Cardiac muscle cell (in vitro differentiated cells and primary cell): ENCODE measurements around the gene GOLGA6D. TPM values are rescaled to one million over a fixed set of nuclear protein-coding genes. Genes with fewer than 3 reads are reported as not detected.
"Not testable (repeated sequence)": the region's sequence is repeated elsewhere in the genome, so short reads cannot be mapped to it uniquely, and the experiment has no call there.

Experiments used
- DNase-seq, 2 donors: peaks; one replicate each; pipeline versions ENCODE4 v3.0.0 to v3.0.0-alpha.2; 2010 to 2017; ENCODE audit warnings: low read depth in 1 of 2, low spot score in 1 of 2
- H3K27ac ChIP-seq: fragments of 200-600 bp; sonication (generic); 2 replicates; pipeline ENCODE4 v1.5.1; 2016
- H3K27me3 ChIP-seq: fragments of 200-600 bp; sonication (generic); 2 replicates; pipeline ENCODE4 v1.6.0; 2016; ENCODE audit warnings: control low read depth
- H3K36me3 ChIP-seq: fragments of 200-600 bp; sonication (generic); 2 replicates; pipeline ENCODE4 v1.5.1; 2016; ENCODE audit warnings: control low read depth
- H3K4me1 ChIP-seq: fragments of 200-600 bp; sonication (generic); 2 replicates; pipeline ENCODE4 v1.8.1; 2017; ENCODE audit warnings: low read depth, mild to moderate bottlenecking, mixed run types
- H3K4me3 ChIP-seq: fragments of 200-600 bp; sonication (generic); 2 replicates; pipeline ENCODE4 v1.5.1; 2016; ENCODE audit warnings: mild to moderate bottlenecking
- H3K9me3 ChIP-seq: fragments of 200-600 bp; sonication (generic); 2 replicates; pipeline ENCODE4 v1.5.1; 2017; ENCODE audit warnings: low read depth, mild to moderate bottlenecking, control low read depth
- polyA plus RNA-seq: library from polyadenylated mRNA; unstranded; fragments of >200 nt; fragmentation: Nextera tagmentation; extraction: Ambion mirVana; gene quantifications from 2 replicates; pipeline ENCODE4 v1.2.1, GENCODE V29; 2016
- total RNA-seq: library from RNA; depleted of rRNA; stranded (reverse); fragments of >200 nt; gene quantifications from 2 replicates; pipeline ENCODE4 v1.2.3, GENCODE V29; 2016
- TF ChIP-seq, protein P1 (sequence below): IDR thresholded peaks from 2 replicates; pipeline ENCODE4 v1.5.1; 2012; ENCODE audit warnings: low read depth, mild to moderate bottlenecking, low read length

The GOLGA6D gene
- total and polyA plus RNA-seq, 2 experiments from 2014 or later, result 0.06 TPM; not detected in 1

DNA sequence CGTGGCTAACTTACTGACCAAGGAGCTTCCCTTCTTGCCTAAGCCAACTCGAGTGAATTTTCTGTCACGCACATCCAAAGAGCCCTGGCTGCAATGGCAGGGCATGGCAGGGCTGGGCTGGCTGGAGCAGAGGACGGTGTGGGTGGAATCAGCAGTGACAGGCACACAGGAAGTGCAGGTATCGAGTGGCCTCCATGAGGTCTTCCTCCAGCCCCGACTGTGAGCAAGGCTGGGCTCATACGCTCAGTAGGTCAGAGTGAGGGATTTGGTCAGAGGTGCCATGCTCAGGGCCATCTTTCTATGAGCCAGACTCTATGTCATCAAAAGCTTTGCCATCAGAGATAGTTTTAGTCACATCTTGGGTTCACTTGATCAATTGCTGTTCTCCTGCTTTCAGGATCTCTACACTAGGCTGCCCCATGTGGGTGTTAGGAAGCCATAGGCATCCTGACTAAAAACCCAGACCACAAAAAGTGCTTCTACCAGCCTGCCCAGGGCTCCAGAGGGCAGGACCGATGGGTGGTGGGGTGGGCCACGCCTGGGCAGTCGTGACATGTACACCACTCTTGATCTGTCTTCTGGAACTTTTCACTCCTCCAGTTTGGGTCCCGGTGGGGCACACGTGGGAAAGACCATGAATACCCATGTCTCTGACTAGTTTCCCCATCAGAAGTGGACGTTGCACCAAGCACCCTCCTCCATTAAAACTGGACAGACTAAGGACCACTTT, 30.6 kb downstream of the GOLGA6D start:
- DNase-seq, result no peak
- no peaks in the 10 kb centered on the region for H3K9me3 ChIP-seq
- TF ChIP-seq, protein P1, sequence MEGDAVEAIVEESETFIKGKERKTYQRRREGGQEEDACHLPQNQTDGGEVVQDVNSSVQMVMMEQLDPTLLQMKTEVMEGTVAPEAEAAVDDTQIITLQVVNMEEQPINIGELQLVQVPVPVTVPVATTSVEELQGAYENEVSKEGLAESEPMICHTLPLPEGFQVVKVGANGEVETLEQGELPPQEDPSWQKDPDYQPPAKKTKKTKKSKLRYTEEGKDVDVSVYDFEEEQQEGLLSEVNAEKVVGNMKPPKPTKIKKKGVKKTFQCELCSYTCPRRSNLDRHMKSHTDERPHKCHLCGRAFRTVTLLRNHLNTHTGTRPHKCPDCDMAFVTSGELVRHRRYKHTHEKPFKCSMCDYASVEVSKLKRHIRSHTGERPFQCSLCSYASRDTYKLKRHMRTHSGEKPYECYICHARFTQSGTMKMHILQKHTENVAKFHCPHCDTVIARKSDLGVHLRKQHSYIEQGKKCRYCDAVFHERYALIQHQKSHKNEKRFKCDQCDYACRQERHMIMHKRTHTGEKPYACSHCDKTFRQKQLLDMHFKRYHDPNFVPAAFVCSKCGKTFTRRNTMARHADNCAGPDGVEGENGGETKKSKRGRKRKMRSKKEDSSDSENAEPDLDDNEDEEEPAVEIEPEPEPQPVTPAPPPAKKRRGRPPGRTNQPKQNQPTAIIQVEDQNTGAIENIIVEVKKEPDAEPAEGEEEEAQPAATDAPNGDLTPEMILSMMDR, result no peak
- no peak overlapping the region for H3K27ac ChIP-seq
- H3K36me3 ChIP-seq, result no peaks in the 10 kb centered on the region
- no peaks in the 10 kb centered on the region for H3K4me1 ChIP-seq
- no peak overlapping the region for H3K4me3 ChIP-seq
- peaks cover 20% of the 10 kb centered on the region for H3K27me3 ChIP-seq

DNA sequence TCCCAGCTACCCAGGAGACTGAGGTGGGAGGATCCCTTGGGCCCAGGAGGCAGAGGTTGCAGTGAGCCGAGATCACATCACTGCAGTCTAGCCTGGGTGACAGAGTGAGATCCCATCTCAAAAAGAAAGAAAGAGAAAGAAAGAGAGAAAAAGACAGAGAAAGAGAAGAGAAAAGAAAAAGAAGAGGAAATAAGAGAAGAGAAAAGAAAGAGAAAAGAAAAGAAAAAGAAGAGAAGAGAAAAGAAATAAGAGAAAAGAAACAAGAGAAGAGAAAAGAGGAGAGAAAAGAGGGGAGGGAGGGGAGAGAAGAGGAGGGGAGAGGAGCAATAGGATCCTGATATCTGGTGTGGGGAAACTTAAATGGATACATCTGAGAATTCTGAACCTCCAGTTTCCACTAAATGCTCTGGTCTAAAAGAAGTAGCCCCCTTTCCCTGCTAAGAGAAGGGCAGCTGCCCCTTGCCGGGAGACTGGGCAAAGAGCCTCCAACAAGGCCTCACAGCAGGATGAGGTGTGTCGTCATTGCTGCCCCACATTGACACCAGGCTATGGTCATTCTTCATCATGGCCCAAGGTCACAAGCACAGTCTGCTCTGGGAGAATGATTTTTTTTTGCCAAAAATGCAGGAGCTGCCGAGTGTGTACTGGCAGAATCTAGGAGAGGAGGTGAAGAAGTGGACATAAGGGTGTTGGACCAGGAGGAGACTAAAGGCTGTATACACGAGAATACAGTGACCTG, 32.1 kb downstream of the GOLGA6D start:
- no peak for DNase-seq
- H3K27me3 ChIP-seq, result peaks cover 9% of the 10 kb centered on the region
- TF ChIP-seq, protein P1, result no peak
- H3K4me3 ChIP-seq, result no peak overlapping the region
- no peaks in the 10 kb centered on the region for H3K4me1 ChIP-seq
- H3K9me3 ChIP-seq, result no peaks in the 10 kb centered on the region
- H3K27ac ChIP-seq, result no peak overlapping the region
- no peaks in the 10 kb centered on the region for H3K36me3 ChIP-seq

DNA sequence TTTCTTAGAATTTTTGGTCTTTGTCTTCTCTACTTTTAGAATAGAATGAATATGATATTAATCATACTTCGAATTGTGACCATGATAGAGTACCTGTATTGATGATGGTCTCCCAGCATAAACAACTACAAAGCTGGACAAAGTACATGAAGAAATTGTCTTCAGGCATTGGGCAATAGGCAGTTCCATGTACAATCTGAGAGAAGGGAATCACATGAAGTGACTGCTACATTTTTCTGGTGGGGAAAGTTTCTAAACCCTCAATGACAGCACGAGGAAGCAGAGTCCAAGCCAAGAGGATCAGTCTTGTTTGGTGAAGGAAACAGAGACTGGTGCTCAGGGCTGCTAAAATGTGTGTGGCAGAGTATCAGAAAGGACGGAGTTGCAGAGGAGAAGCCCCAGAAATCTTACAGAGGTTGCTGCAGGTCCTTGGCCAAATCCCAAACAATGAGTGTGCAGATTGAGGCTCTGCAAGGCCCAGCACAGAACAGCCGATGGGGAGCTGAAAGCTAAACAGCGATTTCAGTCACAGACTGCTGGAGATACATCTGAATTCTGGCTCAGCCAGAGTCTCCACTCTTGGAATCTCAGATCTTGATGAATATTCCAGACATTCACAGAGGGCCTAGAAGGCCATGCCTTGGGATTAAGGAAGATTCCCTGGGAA, 36.7 kb downstream of the GOLGA6D start:
- H3K9me3 ChIP-seq, H3K36me3 ChIP-seq, H3K4me3 ChIP-seq, H3K4me1 ChIP-seq, H3K27ac ChIP-seq, H3K27me3 ChIP-seq: not testable (repeated sequence)
- DNase-seq, result peak in 1 of 2 donors; percentile 46

DNA sequence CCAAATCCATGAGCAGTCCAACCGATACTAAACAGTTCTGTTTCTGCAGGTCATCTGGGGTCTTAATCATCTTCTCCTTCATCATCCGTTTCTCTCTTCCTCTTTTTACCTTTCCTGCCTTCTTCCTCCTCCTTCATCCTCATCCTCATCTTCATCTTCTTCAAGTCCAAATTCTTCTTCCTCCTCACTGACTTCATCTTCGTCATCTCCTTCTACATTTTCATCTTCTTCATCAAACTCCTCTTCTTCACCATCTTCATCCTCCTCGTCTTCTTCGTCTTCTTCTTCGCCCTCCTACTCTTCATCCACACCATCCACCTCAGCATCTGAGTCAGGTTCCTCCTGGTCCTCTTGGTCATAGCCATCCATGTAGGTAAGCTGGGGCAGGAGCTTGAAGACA, 39.1 kb downstream of the GOLGA6D start:
- no peak for DNase-seq
- TF ChIP-seq, protein P1, result no peak
- H3K9me3 ChIP-seq, result no peaks in the 10 kb centered on the region
- no peaks in the 10 kb centered on the region for H3K4me1 ChIP-seq
- H3K27me3 ChIP-seq, result no peaks in the 10 kb centered on the region
- H3K36me3 ChIP-seq, result no peaks in the 10 kb centered on the region
- no peak overlapping the region for H3K27ac ChIP-seq
- no peak overlapping the region for H3K4me3 ChIP-seq

DNA sequence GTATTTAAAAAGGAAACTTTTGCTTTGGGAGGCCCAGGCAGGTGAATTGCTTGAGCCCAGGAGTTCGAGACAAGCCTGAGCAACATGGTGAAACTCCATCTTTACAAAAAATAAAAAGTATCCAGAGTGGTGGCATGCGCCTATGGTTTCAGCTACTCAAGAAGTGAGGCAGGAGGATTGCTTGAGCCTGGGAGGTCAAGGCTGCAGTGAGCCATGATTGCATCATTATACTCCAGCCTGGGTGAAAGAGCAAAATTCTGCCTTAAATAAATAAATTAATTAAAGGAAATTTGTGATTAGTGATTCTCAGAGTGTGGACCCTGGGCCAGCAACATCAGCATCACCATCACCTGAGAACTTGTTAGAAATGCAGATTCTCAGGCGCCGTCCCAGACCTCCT, 43.3 kb downstream of the GOLGA6D start:
- DNase-seq, result no peak
- no peak overlapping the region for H3K4me3 ChIP-seq
- H3K4me1 ChIP-seq, result no peaks in the 10 kb centered on the region
- H3K27me3 ChIP-seq, result no peaks in the 10 kb centered on the region
- no peaks in the 10 kb centered on the region for H3K36me3 ChIP-seq
- H3K27ac ChIP-seq, result no peak overlapping the region
- H3K9me3 ChIP-seq, result no peaks in the 10 kb centered on the region
- TF ChIP-seq, protein P1, result no peak

DNA sequence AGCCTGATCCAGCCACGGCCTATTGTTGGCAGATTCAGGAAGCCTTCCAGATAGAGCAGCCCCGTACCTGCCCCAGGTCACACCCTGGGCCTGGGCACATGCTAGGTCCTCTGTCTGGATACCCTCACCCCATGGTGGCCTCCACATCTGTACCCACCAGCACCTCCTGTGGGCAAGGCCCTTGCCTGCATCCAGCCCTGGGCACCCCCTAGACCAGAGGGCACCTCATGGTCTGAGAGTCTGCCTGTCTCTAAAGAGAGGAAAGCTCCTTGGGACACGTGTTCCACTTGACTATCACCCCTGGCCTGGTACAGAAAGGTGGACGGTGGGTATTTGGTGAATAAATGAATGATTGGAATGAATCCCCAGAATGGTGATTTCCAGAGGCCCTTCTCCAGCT, 44.4 kb downstream of the GOLGA6D start:
- Histone ChIP-seq H3K36me3 (no peaks in the 10 kb centered on the region), H3K27me3 (no peaks in the 10 kb centered on the region), H3K4me3 (no peak overlapping the region), H3K9me3 (no peaks in the 10 kb centered on the region), H3K27ac (no peak overlapping the region), H3K4me1 (no peaks in the 10 kb centered on the region)
- no peak for DNase-seq
- TF ChIP-seq, protein P1, result no peak
